H9 (cell line): Measurements from ENCODE around the gene LACTB. TPM values are rescaled to one million over a fixed set of nuclear protein-coding genes. Genes with fewer than 3 reads are reported as not detected.

Experiments
- DNase-seq: peaks from one replicate; pipeline ENCODE4 v3.0.0-alpha.2; 2017
- H2AFZ ChIP-seq: one replicate; pipeline ENCODE4 v1.6.1; 2013; ENCODE audit warnings: mild to moderate bottlenecking, low read length, control low read depth, moderate library complexity
- H2AK5ac ChIP-seq: 2 replicates; pipeline ENCODE4 v1.6.1; 2013; ENCODE audit warnings: low read length, control low read depth, mixed read lengths; ENCODE audit not compliant: insufficient read length
- H2BK120ac ChIP-seq: one replicate; pipeline ENCODE4 v1.6.1; 2013; ENCODE audit warnings: low read depth, mild to moderate bottlenecking, low read length, control low read depth, inconsistent platforms; ENCODE audit not compliant: poor library complexity, severe bottlenecking
- H2BK12ac ChIP-seq: 2 replicates; pipeline ENCODE4 v1.6.1; 2013; ENCODE audit warnings: low read length, control low read depth, mixed read lengths, low read depth; ENCODE audit not compliant: insufficient read length
- H2BK15ac ChIP-seq: 2 replicates; pipeline ENCODE4 v1.6.1; 2013; ENCODE audit warnings: low read depth, low read length, control low read depth
- H2BK20ac ChIP-seq: one replicate; pipeline ENCODE4 v1.6.1; 2013; ENCODE audit warnings: low read depth, mild to moderate bottlenecking, low read length, control low read depth, inconsistent platforms; ENCODE audit not compliant: poor library complexity, severe bottlenecking
- H2BK5ac ChIP-seq: 2 replicates; pipeline ENCODE4 v1.6.1; 2013; ENCODE audit warnings: low read length, control low read depth, mixed read lengths; ENCODE audit not compliant: insufficient read length
- H3K14ac ChIP-seq: 2 replicates; pipeline ENCODE4 v1.6.1; 2013; ENCODE audit warnings: low read length, control low read depth; ENCODE audit not compliant: insufficient read depth
- H3K18ac ChIP-seq: 2 replicates; pipeline ENCODE4 v1.6.1; 2013; ENCODE audit warnings: low read depth, mild to moderate bottlenecking, mixed read lengths, low read length, control low read depth; ENCODE audit not compliant: insufficient read length
- H3K23ac ChIP-seq: 2 replicates; pipeline ENCODE4 v1.6.1; 2013; ENCODE audit warnings: low read length, control low read depth, mixed read lengths, low read depth; ENCODE audit not compliant: insufficient read length
- H3K23me2 ChIP-seq: 2 replicates; pipeline ENCODE4 v1.6.1; 2013; ENCODE audit warnings: low read depth, mild to moderate bottlenecking, mixed read lengths, low read length, control low read depth; ENCODE audit not compliant: insufficient read length, poor library complexity, severe bottlenecking
- H3K27ac ChIP-seq: 2 replicates; pipeline ENCODE4 v1.5.1; 2013; ENCODE audit warnings: low read length, control low read depth, mixed read lengths, low read depth; ENCODE audit not compliant: insufficient read length
- H3K27me3 ChIP-seq: 2 replicates; pipeline ENCODE4 v1.6.1; 2013; ENCODE audit warnings: low read length, control low read depth, inconsistent platforms; ENCODE audit not compliant: insufficient read depth
- H3K4ac ChIP-seq: 2 replicates; pipeline ENCODE4 v1.6.1; 2013; ENCODE audit warnings: low read depth, mild to moderate bottlenecking, control low read depth, inconsistent platforms, low read length, moderate library complexity
- H3K4me1 ChIP-seq: 2 replicates; pipeline ENCODE4 v1.6.1; 2013; ENCODE audit warnings: low read length, control low read depth, inconsistent platforms; ENCODE audit not compliant: insufficient read depth
- H3K4me2 ChIP-seq: 2 replicates; pipeline ENCODE4 v1.6.1; 2013; ENCODE audit warnings: low read length, control low read depth, mixed read lengths; ENCODE audit not compliant: insufficient read length, insufficient read depth
- H3K56ac ChIP-seq: 2 replicates; pipeline ENCODE4 v1.6.1; 2013; ENCODE audit warnings: low read depth, mild to moderate bottlenecking, mixed read lengths, low read length, control low read depth; ENCODE audit not compliant: insufficient read length
- H3K79me1 ChIP-seq: 2 replicates; pipeline ENCODE4 v1.6.1; 2013; ENCODE audit warnings: low read depth, mild to moderate bottlenecking, moderate library complexity, low read length, control low read depth, inconsistent platforms; ENCODE audit not compliant: insufficient read depth, poor library complexity, severe bottlenecking
- H3K79me2 ChIP-seq: 2 replicates; pipeline ENCODE4 v1.6.1; 2013; ENCODE audit warnings: low read length, control low read depth, inconsistent platforms; ENCODE audit not compliant: insufficient read depth
- H3K9ac ChIP-seq: 2 replicates; pipeline ENCODE4 v1.6.1; 2013; ENCODE audit warnings: low read length, control low read depth, mixed read lengths; ENCODE audit not compliant: insufficient read length; ENCODE audit errors: extremely low read depth
- H3K9me3 ChIP-seq: one replicate; pipeline ENCODE4 v1.6.1; 2013; ENCODE audit warnings: low read depth, low read length, inconsistent platforms; ENCODE audit not compliant: control insufficient read depth
- H3T11ph ChIP-seq: one replicate; pipeline ENCODE4 v1.6.1; 2013; ENCODE audit warnings: mild to moderate bottlenecking, low read length, control low read depth, inconsistent platforms
- H4K20me1 ChIP-seq: one replicate; pipeline ENCODE4 v1.6.1; 2013; ENCODE audit not compliant: control insufficient read depth, insufficient read length, insufficient read depth
- H4K5ac ChIP-seq: 2 replicates; pipeline ENCODE4 v1.6.1; 2013; ENCODE audit warnings: low read depth, mild to moderate bottlenecking, mixed read lengths, low read length, control low read depth; ENCODE audit not compliant: insufficient read length
- H4K8ac ChIP-seq: replicated peaks from 2 replicates; pipeline ENCODE4 v1.6.1; 2013; ENCODE audit warnings: low read length, control low read depth, mixed read lengths, low read depth; ENCODE audit not compliant: insufficient read length
- H4K91ac ChIP-seq: 2 replicates; pipeline ENCODE4 v1.6.1; 2013; ENCODE audit warnings: low read depth, mild to moderate bottlenecking, moderate library complexity, mixed read lengths, low read length, control low read depth; ENCODE audit not compliant: insufficient read length
- H3K27ac Mint-ChIP-seq, 3 experiments: 2 replicates in 2 of 3; 3 replicates in 1 of 3; pipeline ENCODE4 v1.8.0; 2020 to 2021; ENCODE audit warnings: mixed read lengths in 3 of 3, mild to moderate bottlenecking in 1 of 3, moderate library complexity in 1 of 3
- H3K27me3 Mint-ChIP-seq: 2 replicates; pipeline ENCODE4 v1.8.0; 2021; ENCODE audit warnings: low read depth, mild to moderate bottlenecking, moderate library complexity, mixed read lengths
- H3K36me3 Mint-ChIP-seq, 3 experiments: 2 replicates in 2 of 3; 3 replicates in 1 of 3; pipeline ENCODE4 v1.8.0; 2020 to 2021; ENCODE audit warnings: low read depth in 3 of 3, mixed read lengths in 3 of 3; ENCODE audit not compliant: insufficient read depth in 1 of 3
- H3K4me1 Mint-ChIP-seq, 2 experiments: 2 replicates each; pipeline ENCODE4 v1.8.0; 2020; ENCODE audit warnings: mixed read lengths in 2 of 2
- H3K4me3 Mint-ChIP-seq, 2 experiments: 2 replicates in 1 of 2; 3 replicates in 1 of 2; pipeline ENCODE4 v1.8.0; 2020 to 2021; ENCODE audit warnings: mild to moderate bottlenecking in 2 of 2, mixed read lengths in 2 of 2, moderate library complexity in 1 of 2
- H3K9me3 Mint-ChIP-seq, 2 experiments: 2 replicates in 1 of 2; 3 replicates in 1 of 2; pipeline ENCODE4 v1.8.0; 2020; ENCODE audit warnings: mild to moderate bottlenecking in 2 of 2, mixed read lengths in 2 of 2, moderate library complexity in 1 of 2
- WGBS: extraction: QIAGEN DNeasy Blood & Tissue Kit; methylation state at CpG from one replicate; pipeline ENCODE4 v1.1.7; 2013; ENCODE audit warnings: missing lambda C conversion rate, low lambda C conversion rate, mixed read lengths; ENCODE audit not compliant: insufficient read length; ENCODE audit errors: extremely low coverage; 5-methylcytosine and 5-hydroxymethylcytosine counted together
- total RNA-seq: library from RNA; stranded (reverse); gene quantifications from 2 replicates; pipeline ENCODE4 v1.2.1, GENCODE V29; 2021
- TF ChIP-seq, protein P1 (sequence below): fragments of 200-600 bp; sonication (generic); conservative IDR thresholded peaks from 3 replicates; pipeline ENCODE4 v1.8.0; 2021; ENCODE audit warnings: antibody characterized with exemption, mild to moderate bottlenecking

The LACTB gene
- total RNA-seq, 1 experiment from 2014 or later: 10.3 TPM

DNA sequence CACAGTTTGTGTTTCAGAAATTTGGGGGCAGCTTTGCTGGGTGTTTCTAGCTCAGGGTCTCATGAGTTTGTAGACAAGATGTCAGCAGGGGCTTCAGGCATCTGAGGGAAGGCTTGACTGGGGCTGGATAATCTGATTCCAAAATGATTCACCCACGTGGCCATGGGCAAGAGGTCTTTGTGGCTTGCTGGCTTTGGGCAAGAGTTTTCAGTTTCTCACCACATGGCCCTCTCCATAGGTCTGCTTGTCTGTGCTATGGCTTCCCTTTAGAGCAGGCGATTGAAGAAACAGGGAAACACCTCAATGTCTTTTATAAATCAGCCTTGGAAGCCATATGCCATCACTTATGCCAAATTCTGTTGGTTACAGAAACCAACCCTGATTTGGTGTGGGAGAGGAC is 23.8 kb downstream of the LACTB start:
- H3K9me3 Mint-ChIP-seq: no peaks in the 10 kb centered on the region; a peak in 2 of 5 replicates
- Histone ChIP-seq H3K4me1 (no peaks in the 10 kb centered on the region), H2BK20ac (no peak overlapping the region), H2BK5ac (no peak overlapping the region), H4K20me1 (no peaks in the 10 kb centered on the region), H2AK5ac (no peak overlapping the region), H2BK12ac (no peak overlapping the region), H3K56ac (no peak overlapping the region), H4K91ac (no peak overlapping the region), H3K79me2 (no peaks in the 10 kb centered on the region), H4K8ac (no peak overlapping the region), H3K79me1 (no peaks in the 10 kb centered on the region), H3K18ac (no peak overlapping the region), H3K4me2 (no peak overlapping the region), H3K27me3 (no peaks in the 10 kb centered on the region), H3K9ac (no peak overlapping the region), H2BK120ac (no peak overlapping the region), H2BK15ac (no peak overlapping the region), H3K27ac (no peak overlapping the region), H4K5ac (no peak overlapping the region), H2AFZ (no peak overlapping the region), H3K4ac (no peak overlapping the region), H3T11ph (no peak overlapping the region), H3K14ac (no peak overlapping the region), H3K23ac (no peak overlapping the region), H3K23me2 (no peaks in the 10 kb centered on the region), H3K9me3 (no peaks in the 10 kb centered on the region)
- TF ChIP-seq, protein P1, sequence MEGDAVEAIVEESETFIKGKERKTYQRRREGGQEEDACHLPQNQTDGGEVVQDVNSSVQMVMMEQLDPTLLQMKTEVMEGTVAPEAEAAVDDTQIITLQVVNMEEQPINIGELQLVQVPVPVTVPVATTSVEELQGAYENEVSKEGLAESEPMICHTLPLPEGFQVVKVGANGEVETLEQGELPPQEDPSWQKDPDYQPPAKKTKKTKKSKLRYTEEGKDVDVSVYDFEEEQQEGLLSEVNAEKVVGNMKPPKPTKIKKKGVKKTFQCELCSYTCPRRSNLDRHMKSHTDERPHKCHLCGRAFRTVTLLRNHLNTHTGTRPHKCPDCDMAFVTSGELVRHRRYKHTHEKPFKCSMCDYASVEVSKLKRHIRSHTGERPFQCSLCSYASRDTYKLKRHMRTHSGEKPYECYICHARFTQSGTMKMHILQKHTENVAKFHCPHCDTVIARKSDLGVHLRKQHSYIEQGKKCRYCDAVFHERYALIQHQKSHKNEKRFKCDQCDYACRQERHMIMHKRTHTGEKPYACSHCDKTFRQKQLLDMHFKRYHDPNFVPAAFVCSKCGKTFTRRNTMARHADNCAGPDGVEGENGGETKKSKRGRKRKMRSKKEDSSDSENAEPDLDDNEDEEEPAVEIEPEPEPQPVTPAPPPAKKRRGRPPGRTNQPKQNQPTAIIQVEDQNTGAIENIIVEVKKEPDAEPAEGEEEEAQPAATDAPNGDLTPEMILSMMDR: no peak
- H3K36me3 Mint-ChIP-seq: peaks cover 0 to 16% (median 14%) of the 10 kb centered on the region in 3 experiments; a peak in 5 of 7 replicates
- no peak for DNase-seq
- H3K4me1 Mint-ChIP-seq: no peaks in the 10 kb centered on the region
- H3K27me3 Mint-ChIP-seq: no peaks in the 10 kb centered on the region; the same call in 1 of the 2 replicates
- no peak overlapping the region for H3K27ac Mint-ChIP-seq
- no CpG with 5 or more reads among the region's 2 CpGs for WGBS
- H3K4me3 Mint-ChIP-seq: no peak overlapping the region
